Astrocyte (in vitro differentiated cells and primary cell): ENCODE results near the gene SLC17A5. TPM values are rescaled to one million over a fixed set of nuclear protein-coding genes. Genes with fewer than 3 reads are reported as not detected.

Experiments used
- DNase-seq: peaks from one replicate; pipeline ENCODE4 v3.0.0-alpha.2; 2010; ENCODE audit warnings: low read depth
- FAIRE-seq: peaks from 2 replicates; lab custom pipeline; 2011; peaks lifted over from hg19 to GRCh38; lab: Jason Lieb, UNC
- H2AFZ ChIP-seq: 2 replicates; pipeline ENCODE4 v1.6.0; 2012; ENCODE audit warnings: low read depth, low read length, inconsistent platforms
- H3K27ac ChIP-seq: 2 replicates; pipeline ENCODE4 v1.5.1; 2011; ENCODE audit warnings: low read depth, low read length, inconsistent platforms
- H3K27me3 ChIP-seq: 2 replicates; pipeline ENCODE4 v1.6.0; 2011; ENCODE audit warnings: low read length, inconsistent platforms; ENCODE audit not compliant: insufficient read depth
- H3K36me3 ChIP-seq: 2 replicates; pipeline ENCODE4 v1.5.1; 2011; ENCODE audit warnings: low read length, inconsistent platforms; ENCODE audit not compliant: insufficient read depth
- H3K4me1 ChIP-seq: 2 replicates; pipeline ENCODE4 v1.5.1; 2011; ENCODE audit warnings: low read length, inconsistent platforms; ENCODE audit not compliant: insufficient read depth
- H3K4me2 ChIP-seq: 2 replicates; pipeline ENCODE4 v1.6.0; 2012; ENCODE audit warnings: low read length, inconsistent platforms
- H3K4me3 ChIP-seq: 2 replicates; pipeline ENCODE4 v1.5.1; 2011; ENCODE audit warnings: low read depth, mild to moderate bottlenecking, low read length, inconsistent platforms; ENCODE audit not compliant: insufficient read depth
- H3K79me2 ChIP-seq: 2 replicates; pipeline ENCODE4 v1.6.0; 2012; ENCODE audit warnings: mild to moderate bottlenecking, low read length, inconsistent platforms; ENCODE audit not compliant: insufficient read depth
- H3K9ac ChIP-seq: 2 replicates; pipeline ENCODE4 v1.6.0; 2012; ENCODE audit warnings: mild to moderate bottlenecking, low read length, inconsistent platforms
- H3K9me3 ChIP-seq: 2 replicates; pipeline ENCODE4 v1.5.1; 2012; ENCODE audit warnings: low read depth, mild to moderate bottlenecking, low read length, inconsistent platforms; ENCODE audit not compliant: insufficient read depth
- H4K20me1 ChIP-seq: 2 replicates; pipeline ENCODE4 v1.6.0; 2012; ENCODE audit warnings: low read length, inconsistent platforms; ENCODE audit not compliant: insufficient read depth
- H3K27ac Mint-ChIP-seq: one replicate; pipeline ENCODE4 v1.8.0; 2021; ENCODE audit warnings: mild to moderate bottlenecking, mixed read lengths; ENCODE audit not compliant: unreplicated experiment
- H3K27me3 Mint-ChIP-seq: one replicate; pipeline ENCODE4 v1.8.0; 2021; ENCODE audit warnings: low read depth, mixed read lengths; ENCODE audit not compliant: unreplicated experiment
- H3K36me3 Mint-ChIP-seq: one replicate; pipeline ENCODE4 v1.8.0; 2021; ENCODE audit warnings: low read depth, mixed read lengths; ENCODE audit not compliant: unreplicated experiment
- H3K4me1 Mint-ChIP-seq: one replicate; pipeline ENCODE4 v1.8.0; 2021; ENCODE audit warnings: low read depth, mixed read lengths; ENCODE audit not compliant: unreplicated experiment
- H3K4me3 Mint-ChIP-seq: one replicate; pipeline ENCODE4 v1.8.0; 2021; ENCODE audit warnings: mild to moderate bottlenecking, moderate library complexity, mixed read lengths; ENCODE audit not compliant: unreplicated experiment
- H3K9me3 Mint-ChIP-seq: one replicate; pipeline ENCODE4 v1.8.0; 2021; ENCODE audit warnings: mild to moderate bottlenecking, mixed read lengths; ENCODE audit not compliant: unreplicated experiment
- CTCF ChIP-seq: IDR thresholded peaks from 2 replicates; pipeline ENCODE4 v1.5.1; 2011; ENCODE audit warnings: low read depth, mild to moderate bottlenecking, inconsistent platforms, low read length, moderate library complexity; ENCODE audit not compliant: insufficient read depth
- EZH2 ChIP-seq: IDR thresholded peaks from 2 replicates; pipeline ENCODE4 v1.6.1; 2012; ENCODE audit warnings: mild to moderate bottlenecking, low read length, inconsistent platforms; ENCODE audit not compliant: insufficient read depth
- total RNA-seq: library from RNA; stranded (reverse); gene quantifications from 2 replicates; pipeline ENCODE4 v1.2.1, GENCODE V29; 2021

Gene SLC17A5
- total RNA-seq, 1 donor from 2014 or later, result 25.5 TPM

DNA sequence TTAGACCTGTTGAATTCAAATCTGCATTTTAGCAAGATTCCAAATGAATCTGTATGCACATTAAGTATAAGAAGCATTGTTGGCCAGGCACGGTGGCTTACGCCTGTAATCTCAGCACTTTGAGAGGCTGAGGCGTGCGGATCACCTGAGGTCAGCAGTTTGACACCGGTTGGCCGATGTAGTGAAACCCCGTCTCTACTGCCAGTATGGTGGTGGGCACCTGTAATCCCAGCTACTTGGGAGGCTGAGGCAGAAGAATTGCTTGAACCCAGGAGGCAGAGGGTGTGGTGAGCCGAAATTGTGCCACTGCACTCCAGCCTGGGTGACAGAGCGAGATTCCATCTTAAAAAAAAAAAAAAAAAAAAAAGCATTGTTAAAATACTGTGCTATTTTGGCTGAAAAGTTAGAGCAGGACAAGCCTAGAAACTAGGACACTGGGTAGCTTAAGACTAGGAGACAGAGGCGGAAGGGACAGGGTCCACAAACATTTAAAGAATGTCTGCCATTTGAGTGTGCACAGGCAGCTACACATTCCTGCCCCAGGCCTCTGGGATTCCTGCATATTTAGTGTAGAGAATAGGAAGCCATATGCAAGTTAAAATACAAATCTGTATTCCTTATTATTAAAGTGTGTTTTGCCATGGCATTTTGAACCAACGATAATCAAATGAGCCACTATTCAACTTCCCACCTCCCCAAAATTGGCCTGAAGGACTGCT lies 87.9 kb downstream of the SLC17A5 start:
- H2AFZ ChIP-seq, result peak overlapping the region; percentile 13
- no peaks in the 10 kb centered on the region for H3K36me3 ChIP-seq
- no peaks in the 10 kb centered on the region for H3K9me3 ChIP-seq
- no peaks in the 10 kb centered on the region for H3K27me3 ChIP-seq
- Mint-ChIP-seq H3K36me3 (no peaks in the 10 kb centered on the region), H3K4me1 (peaks cover 26% of the 10 kb centered on the region), H3K27ac (peak overlapping the region; percentile 91), H3K27me3 (no peaks in the 10 kb centered on the region), H3K4me3 (peak overlapping the region; percentile 54), H3K9me3 (no peaks in the 10 kb centered on the region)
- peak overlapping the region; percentile 29 for H3K4me2 ChIP-seq
- peak; percentile 56 for DNase-seq
- peak overlapping the region; percentile 26 for H3K27ac ChIP-seq
- H3K4me1 ChIP-seq, result peaks cover 20% of the 10 kb centered on the region
- no peaks in the 10 kb centered on the region for H3K79me2 ChIP-seq
- FAIRE-seq, result no peak
- H4K20me1 ChIP-seq, result no peaks in the 10 kb centered on the region
- H3K4me3 ChIP-seq, result no peak overlapping the region
- no peak for TF ChIP-seq EZH2
- no peak for TF ChIP-seq CTCF
- H3K9ac ChIP-seq, result no peak overlapping the region

DNA sequence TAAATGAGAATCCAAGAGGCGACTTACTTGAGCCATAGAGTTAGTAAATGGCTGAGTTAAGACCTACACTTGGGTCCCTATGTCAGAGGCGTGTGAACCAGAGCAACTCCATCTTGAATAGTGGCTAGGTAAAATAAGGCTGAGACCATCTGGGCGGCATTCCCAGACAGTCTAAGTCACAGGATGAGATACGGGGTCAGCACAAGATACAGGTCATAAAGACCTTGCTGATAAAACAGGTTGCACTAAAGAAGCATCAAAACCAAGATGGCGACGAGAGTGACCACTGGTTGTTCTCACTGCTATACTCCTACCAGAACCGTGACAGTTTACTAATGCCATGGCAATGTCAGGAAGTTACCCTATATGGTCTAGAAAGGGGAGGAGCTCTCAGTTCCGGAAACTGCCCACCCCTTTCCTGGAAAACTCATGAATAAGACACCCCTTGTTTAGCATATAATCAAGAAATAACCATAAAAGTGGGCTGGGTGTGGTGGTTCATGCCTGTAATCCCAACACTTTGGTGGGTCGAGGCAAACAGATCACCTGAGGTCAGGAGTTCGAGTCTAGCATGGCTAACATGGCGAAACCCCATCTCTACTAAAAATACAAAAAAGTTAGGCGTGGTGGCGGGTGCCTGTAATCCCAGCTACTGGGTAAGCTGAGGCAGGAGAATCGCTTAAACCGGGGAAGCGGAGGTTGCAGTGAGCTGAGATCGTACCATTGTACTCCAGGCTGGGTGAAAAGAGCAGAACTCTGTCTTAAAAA lies 89.0 kb downstream of the SLC17A5 start:
- Histone ChIP-seq H3K79me2 (no peaks in the 10 kb centered on the region), H3K4me3 (no peak overlapping the region), H3K4me1 (peaks cover 20% of the 10 kb centered on the region), H3K36me3 (no peaks in the 10 kb centered on the region), H3K9me3 (no peaks in the 10 kb centered on the region), H3K4me2 (no peak overlapping the region), H2AFZ (no peak overlapping the region), H4K20me1 (no peaks in the 10 kb centered on the region), H3K9ac (no peak overlapping the region), H3K27me3 (no peaks in the 10 kb centered on the region), H3K27ac (no peak overlapping the region)
- H3K27me3 Mint-ChIP-seq, result no peaks in the 10 kb centered on the region
- TF ChIP-seq CTCF, result no peak
- no peak for TF ChIP-seq EZH2
- no peaks in the 10 kb centered on the region for H3K36me3 Mint-ChIP-seq
- H3K4me1 Mint-ChIP-seq, result peaks cover 31% of the 10 kb centered on the region
- H3K27ac Mint-ChIP-seq, result peak overlapping the region; percentile 91
- DNase-seq, result no peak
- no peaks in the 10 kb centered on the region for H3K9me3 Mint-ChIP-seq
- no peak overlapping the region for H3K4me3 Mint-ChIP-seq
- no peak for FAIRE-seq
